IPS-20b (cell line): ENCODE results near the gene VPS50.

Experiments used
- H3K27ac ChIP-seq: one replicate; pipeline ENCODE4 v1.5.1; 2013; ENCODE audit warnings: low read length
- H3K27me3 ChIP-seq: 2 replicates; pipeline ENCODE4 v1.6.1; 2013; ENCODE audit warnings: mild to moderate bottlenecking, low read length, inconsistent platforms; ENCODE audit not compliant: insufficient read depth
- H3K36me3 ChIP-seq: 2 replicates; pipeline ENCODE4 v1.6.1; 2013; ENCODE audit warnings: low read depth, mild to moderate bottlenecking, inconsistent platforms, low read length, moderate library complexity; ENCODE audit not compliant: insufficient read depth
- H3K4me1 ChIP-seq: 2 replicates; pipeline ENCODE4 v1.6.1; 2013; ENCODE audit warnings: mild to moderate bottlenecking, control low read depth, inconsistent platforms, low read length, moderate library complexity; ENCODE audit not compliant: insufficient read depth
- H3K4me3 ChIP-seq: 2 replicates; pipeline ENCODE4 v1.5.1; 2013; ENCODE audit warnings: mild to moderate bottlenecking, low read length, inconsistent platforms
- H3K9ac ChIP-seq: 2 replicates; pipeline ENCODE4 v1.6.1; 2013; ENCODE audit warnings: low read depth, mild to moderate bottlenecking, inconsistent platforms, low read length, moderate library complexity
- H3K9me3 ChIP-seq: 2 replicates; pipeline ENCODE4 v1.6.1; 2013; ENCODE audit warnings: mild to moderate bottlenecking, low read depth, low read length, inconsistent platforms; ENCODE audit not compliant: insufficient read depth

Gene VPS50

GRCh38 chr7:93242106-93242505 lies 9.9 kb downstream of the VPS50 start:
- H3K27ac ChIP-seq: no peak overlapping the region
- no peak overlapping the region for H3K9ac ChIP-seq
- H3K36me3 ChIP-seq: no peaks in the 10 kb centered on the region
- H3K27me3 ChIP-seq: no peaks in the 10 kb centered on the region
- H3K9me3 ChIP-seq: no peaks in the 10 kb centered on the region
- no peak overlapping the region for H3K4me3 ChIP-seq
- H3K4me1 ChIP-seq: no peaks in the 10 kb centered on the region

DNA sequence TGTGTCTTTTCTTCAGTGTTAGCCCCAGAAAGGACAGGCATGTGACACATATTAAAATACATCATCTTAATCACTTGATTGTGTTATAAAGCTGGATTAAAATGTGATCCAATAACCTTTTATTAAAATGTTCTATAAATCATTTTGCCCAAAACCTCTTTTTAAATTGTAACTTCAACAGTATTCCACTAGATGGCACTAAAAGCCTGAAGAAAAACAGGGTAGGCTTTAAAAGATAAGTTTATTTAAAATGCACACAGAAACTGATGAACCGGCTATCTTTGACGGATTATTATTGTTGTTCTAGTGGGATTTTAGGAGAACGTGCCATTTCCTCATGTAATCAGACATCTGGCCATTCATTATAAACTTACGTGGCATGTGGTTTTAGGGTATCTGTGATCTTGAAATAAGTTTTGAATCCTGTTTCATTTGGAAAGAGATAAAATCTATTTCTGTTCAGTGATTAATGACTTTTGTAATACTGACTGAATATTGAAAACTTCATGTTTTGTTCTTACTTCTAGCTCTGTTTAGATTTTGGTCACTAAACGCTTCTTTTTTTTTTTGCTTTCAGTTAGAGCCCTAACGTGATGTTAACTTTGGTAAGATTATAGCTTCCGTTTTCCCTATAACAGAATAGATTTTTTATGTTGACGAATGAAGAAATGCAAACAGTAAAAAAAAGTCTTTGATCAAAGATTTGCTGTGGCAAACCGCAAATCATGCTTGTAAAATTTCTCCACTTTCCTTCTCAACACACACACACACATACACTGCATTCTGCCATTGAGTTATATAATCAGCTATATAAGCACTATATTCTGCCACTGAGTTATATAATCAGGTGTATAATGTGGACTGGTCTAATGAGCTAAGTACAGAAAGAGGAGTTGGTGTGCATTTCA lies 13.6 kb downstream of the VPS50 start:
- no peak overlapping the region for H3K9ac ChIP-seq
- H3K36me3 ChIP-seq: no peaks in the 10 kb centered on the region

DNA sequence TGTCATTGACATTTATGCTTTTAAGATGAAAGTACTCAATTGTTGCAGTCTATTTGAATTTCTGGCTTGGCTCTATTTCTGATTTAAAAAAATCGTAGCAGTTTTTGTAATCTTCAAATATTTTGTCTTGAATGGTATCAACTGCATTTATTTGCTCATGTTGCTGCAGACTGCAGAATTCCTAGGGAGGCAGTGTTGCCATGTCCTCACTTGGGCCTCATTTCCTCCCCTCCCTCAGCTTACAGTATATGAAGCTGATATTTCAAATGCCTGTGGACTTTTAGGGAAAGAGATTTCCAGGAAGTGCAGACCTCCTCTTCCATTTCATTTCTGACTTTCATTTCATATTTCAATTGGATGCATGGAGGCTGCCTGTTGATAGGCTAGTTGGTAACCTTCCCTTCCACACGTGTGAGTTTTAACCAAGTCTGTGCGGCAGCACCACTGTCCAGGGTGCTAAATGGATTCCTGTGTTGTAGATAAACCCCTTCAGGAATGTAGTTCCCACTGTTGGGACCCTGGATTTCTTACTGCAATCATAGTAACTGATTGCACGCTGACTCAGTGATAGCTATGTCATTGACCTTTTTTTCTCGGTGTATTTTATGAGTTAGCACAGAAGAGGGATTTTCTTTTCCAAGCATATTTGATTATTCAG lies 17.5 kb downstream of the VPS50 start:
- Histone ChIP-seq H3K27me3 (no peaks in the 10 kb centered on the region), H3K36me3 (no peaks in the 10 kb centered on the region), H3K9me3 (no peaks in the 10 kb centered on the region), H3K4me1 (no peaks in the 10 kb centered on the region), H3K4me3 (no peak overlapping the region), H3K9ac (no peak overlapping the region), H3K27ac (no peak overlapping the region)

More for the DNA sequence above, 13.6 kb downstream of the VPS50 start:
- Histone ChIP-seq H3K27ac (no peak overlapping the region), H3K4me1 (no peaks in the 10 kb centered on the region), H3K27me3 (no peaks in the 10 kb centered on the region), H3K4me3 (no peak overlapping the region), H3K9me3 (no peaks in the 10 kb centered on the region)

- Histone ChIP-seq H3K9me3 (no peaks in the 10 kb centered on the region), H3K9ac (no peak overlapping the region), H3K36me3 (no peaks in the 10 kb centered on the region; the same call in 1 of the 2 replicates), H3K4me1 (no peaks in the 10 kb centered on the region), H3K27me3 (no peaks in the 10 kb centered on the region), H3K27ac (no peak overlapping the region), H3K4me3 (no peak overlapping the region)
These were observed 26.5 kb downstream of the VPS50 start for GRCh38 chr7:93258661-93259060.

DNA sequence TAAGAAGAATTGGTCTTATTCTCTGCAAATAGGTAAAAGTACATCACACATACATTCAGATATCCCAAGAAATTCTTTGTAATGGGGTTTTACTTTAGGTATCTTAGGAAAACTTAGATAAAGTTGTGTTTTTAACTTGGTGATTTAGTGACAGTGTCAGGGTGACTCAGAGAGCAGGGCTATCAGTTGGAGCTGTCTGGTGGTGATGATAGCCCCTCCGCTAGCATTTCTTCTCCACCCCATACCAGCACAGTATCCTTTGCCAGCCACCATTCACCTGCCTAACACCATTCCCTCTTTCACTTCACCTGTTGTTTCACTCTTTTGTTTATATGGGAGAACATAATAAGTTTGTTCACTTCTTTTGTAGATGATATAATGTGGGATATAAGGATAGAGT lies 30.4 kb downstream of the VPS50 start:
- no peaks in the 10 kb centered on the region for H3K27me3 ChIP-seq
- no peak overlapping the region for H3K9ac ChIP-seq
- no peak overlapping the region for H3K4me3 ChIP-seq
- no peaks in the 10 kb centered on the region for H3K9me3 ChIP-seq
- no peaks in the 10 kb centered on the region; the same call in 1 of the 2 replicates for H3K36me3 ChIP-seq
- H3K27ac ChIP-seq: no peak overlapping the region
- no peaks in the 10 kb centered on the region for H3K4me1 ChIP-seq

GRCh38 chr7:93265220-93265619 lies 33.1 kb downstream of the VPS50 start:
- H3K9ac ChIP-seq: no peak overlapping the region
- no peak overlapping the region for H3K27ac ChIP-seq
- H3K27me3 ChIP-seq: no peaks in the 10 kb centered on the region
- H3K9me3 ChIP-seq: no peaks in the 10 kb centered on the region
- no peak overlapping the region for H3K4me3 ChIP-seq
- H3K36me3 ChIP-seq: no peaks in the 10 kb centered on the region
- no peaks in the 10 kb centered on the region for H3K4me1 ChIP-seq

DNA sequence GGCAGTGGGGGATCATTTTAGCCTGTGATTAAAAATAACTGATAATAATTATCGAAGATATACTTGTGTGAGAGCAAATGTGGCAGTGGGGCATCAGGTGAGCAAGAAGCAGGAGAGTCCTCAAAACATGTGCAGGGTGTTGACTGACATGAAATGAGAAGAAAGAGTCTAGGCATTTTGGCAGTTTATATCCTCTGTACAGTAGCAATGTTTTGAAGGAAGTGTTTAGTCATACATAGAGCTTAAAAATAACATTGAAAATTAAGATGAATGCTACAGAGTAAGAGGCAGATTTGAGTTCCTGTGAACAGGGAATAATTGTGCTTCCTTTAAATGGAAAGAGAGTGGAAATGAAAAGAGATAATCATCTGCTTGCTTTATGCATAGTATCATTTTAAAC lies 47.4 kb downstream of the VPS50 start:
- no peaks in the 10 kb centered on the region for H3K9me3 ChIP-seq
- no peaks in the 10 kb centered on the region for H3K36me3 ChIP-seq
- no peak overlapping the region for H3K27ac ChIP-seq
- no peak overlapping the region for H3K4me3 ChIP-seq
- H3K27me3 ChIP-seq: no peaks in the 10 kb centered on the region
- no peak overlapping the region for H3K9ac ChIP-seq
- H3K4me1 ChIP-seq: no peaks in the 10 kb centered on the region

DNA sequence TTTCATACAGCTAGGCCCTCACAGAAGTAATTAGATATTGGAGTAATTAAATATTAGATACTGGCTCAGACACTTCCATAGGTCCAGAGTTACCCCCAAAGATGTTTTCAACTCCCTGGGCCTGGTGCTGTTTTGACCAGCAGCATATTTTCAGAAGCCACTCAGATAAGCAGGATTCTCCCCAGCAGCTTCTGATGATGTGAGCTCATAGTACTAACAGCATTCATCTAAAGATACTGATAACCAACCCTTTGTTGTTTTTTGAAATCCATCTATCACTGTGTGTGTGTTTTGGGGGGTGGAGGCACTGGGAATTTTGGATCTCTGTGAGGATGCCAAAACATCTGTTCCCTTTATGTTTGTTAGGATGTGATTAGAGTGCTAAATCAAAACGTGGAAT lies 52.7 kb downstream of the VPS50 start:
- Histone ChIP-seq H3K4me3 (no peak overlapping the region), H3K9ac (no peak overlapping the region), H3K9me3 (no peaks in the 10 kb centered on the region), H3K27ac (no peak overlapping the region), H3K4me1 (no peaks in the 10 kb centered on the region), H3K36me3 (no peaks in the 10 kb centered on the region), H3K27me3 (no peaks in the 10 kb centered on the region)

DNA sequence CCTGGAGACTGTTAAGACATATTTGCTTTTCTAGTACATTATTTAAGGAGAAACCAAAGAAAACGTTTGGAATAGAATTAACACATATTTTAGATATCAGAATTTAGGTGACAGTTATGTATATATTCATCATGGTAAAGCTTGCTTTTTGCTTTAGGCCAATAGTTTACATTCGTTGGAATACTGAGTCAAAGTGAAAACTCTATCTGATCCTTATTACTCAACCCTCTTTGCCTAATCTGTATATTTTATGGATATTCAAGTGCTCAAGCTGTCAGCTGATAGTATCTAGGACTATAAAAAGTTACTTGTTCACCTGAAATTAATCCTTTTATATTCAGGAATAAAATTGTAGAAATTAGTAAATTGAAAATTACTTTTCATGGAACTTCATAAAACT lies 61.1 kb downstream of the VPS50 start:
- Histone ChIP-seq H3K9me3 (no peaks in the 10 kb centered on the region), H3K4me3 (no peak overlapping the region), H3K27ac (no peak overlapping the region), H3K36me3 (no peaks in the 10 kb centered on the region), H3K4me1 (no peaks in the 10 kb centered on the region), H3K27me3 (no peaks in the 10 kb centered on the region), H3K9ac (no peak overlapping the region)

DNA sequence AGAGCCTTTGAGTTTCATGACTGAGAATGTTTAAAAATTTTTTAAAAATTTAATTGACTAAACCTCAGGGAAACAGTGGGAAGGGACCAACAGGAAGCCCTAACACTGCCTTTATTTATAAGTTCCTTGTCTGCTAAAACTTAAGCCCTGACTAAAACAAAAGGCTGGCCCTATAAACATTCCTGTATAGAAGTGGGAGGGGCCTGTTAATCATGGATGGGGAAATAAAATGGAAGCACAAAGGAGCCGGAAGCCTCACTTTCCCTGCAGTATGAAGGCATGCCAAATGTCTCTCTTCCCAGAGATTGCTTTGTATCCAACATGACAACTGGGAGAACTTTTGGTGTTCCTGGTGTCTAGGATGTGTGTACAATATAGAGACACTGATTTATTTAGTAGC lies 66.0 kb downstream of the VPS50 start:
- no peak overlapping the region for H3K27ac ChIP-seq
- H3K9ac ChIP-seq: no peak overlapping the region
- no peaks in the 10 kb centered on the region for H3K27me3 ChIP-seq
- no peaks in the 10 kb centered on the region for H3K36me3 ChIP-seq
- H3K9me3 ChIP-seq: no peaks in the 10 kb centered on the region
- H3K4me1 ChIP-seq: 0 out of 2 replicates have a peak, but pooled peaks cover 3% of the 10 kb centered on the region
- no peak overlapping the region for H3K4me3 ChIP-seq

DNA sequence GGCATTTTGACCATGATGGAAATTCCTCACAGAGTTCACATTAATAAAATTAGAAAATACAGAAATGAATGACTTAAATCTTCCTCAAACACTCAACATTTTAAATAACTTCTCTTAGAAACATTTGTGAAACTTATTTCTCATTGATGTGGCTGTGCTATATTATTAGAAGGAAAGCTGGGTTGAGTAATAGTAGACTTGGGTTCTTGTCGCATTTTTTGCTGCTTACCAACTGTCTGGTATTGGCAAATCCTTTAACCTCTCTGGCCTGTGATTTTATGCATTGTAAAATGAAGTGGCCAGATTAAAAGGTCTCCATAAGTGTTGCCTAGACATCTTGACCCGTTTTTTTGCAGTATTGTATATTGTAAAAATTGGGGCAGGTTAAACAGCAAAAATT lies 66.5 kb downstream of the VPS50 start:
- H3K9ac ChIP-seq: no peak overlapping the region
- no peaks in the 10 kb centered on the region for H3K9me3 ChIP-seq
- H3K27me3 ChIP-seq: no peaks in the 10 kb centered on the region
- no peak overlapping the region for H3K4me3 ChIP-seq
- 0 out of 2 replicates have a peak, but pooled peaks cover 3% of the 10 kb centered on the region for H3K4me1 ChIP-seq
- H3K36me3 ChIP-seq: no peaks in the 10 kb centered on the region
- no peak overlapping the region for H3K27ac ChIP-seq

GRCh38 chr7:93301736-93302135 lies 69.6 kb downstream of the VPS50 start:
- Histone ChIP-seq H3K4me1 (0 out of 2 replicates have a peak, but pooled peaks cover 3% of the 10 kb centered on the region), H3K4me3 (no peak overlapping the region), H3K27ac (no peak overlapping the region), H3K9me3 (no peaks in the 10 kb centered on the region), H3K36me3 (no peaks in the 10 kb centered on the region), H3K27me3 (no peaks in the 10 kb centered on the region), H3K9ac (no peak overlapping the region)
